Calu3 (cell line): ENCODE results near the gene GALNT11. TPM values are rescaled to one million over a fixed set of nuclear protein-coding genes. Genes with fewer than 3 reads are reported as not detected.
"Not testable (repeated sequence)": the region's sequence is repeated elsewhere in the genome, so short reads cannot be mapped to it uniquely, and the experiment has no call there.

Experiments
- BruUV-seq: library from RNA; stranded (reverse); fragments of 400-500 nt; replicated peaks from 2 replicates; lab custom pipeline; 2021; lab: Mats Ljungman, UMichigan
- CTCF ChIA-PET: fragments of 300-600 bp; sonication (Branson Sonifier 250); formaldehyde crosslinking; loops from one replicate; lab custom pipeline; 2022; ENCODE audit warnings: antibody characterized with exemption; lab: Charles Lee
- DNase-seq: peaks from one replicate; pipeline ENCODE4 v3.0.0; 2022
- H3K27ac Mint-ChIP-seq: one replicate; pipeline ENCODE4 v1.8.0; 2022; ENCODE audit warnings: mixed read lengths; ENCODE audit not compliant: unreplicated experiment
- H3K27me3 Mint-ChIP-seq: one replicate; pipeline ENCODE4 v1.8.0; 2022; ENCODE audit warnings: mixed read lengths; ENCODE audit not compliant: unreplicated experiment
- H3K36me3 Mint-ChIP-seq: one replicate; pipeline ENCODE4 v1.8.0; 2022; ENCODE audit warnings: mild to moderate bottlenecking, moderate library complexity, mixed read lengths; ENCODE audit not compliant: insufficient read depth, unreplicated experiment
- H3K4me1 Mint-ChIP-seq: one replicate; pipeline ENCODE4 v1.8.0; 2022; ENCODE audit warnings: mild to moderate bottlenecking, low read depth, mixed read lengths; ENCODE audit not compliant: unreplicated experiment
- H3K4me3 Mint-ChIP-seq: one replicate; pipeline ENCODE4 v1.8.0; 2022; ENCODE audit warnings: mild to moderate bottlenecking, low read depth, moderate library complexity, mixed read lengths; ENCODE audit not compliant: unreplicated experiment
- H3K9me3 Mint-ChIP-seq: one replicate; pipeline ENCODE4 v1.8.0; 2022; ENCODE audit warnings: low read depth, mixed read lengths; ENCODE audit not compliant: unreplicated experiment
- CTCF ChIP-seq: fragments of 200-600 bp; IDR thresholded peaks from one replicate; pipeline ENCODE4 v1.8.0; 2022; ENCODE audit warnings: antibody characterized with exemption; ENCODE audit not compliant: unreplicated experiment
- intact Hi-C: fragments of 100-400 bp; cut with micrococcal nuclease; formaldehyde crosslinking; loops from one replicate; pipeline ENCODE4 v1.10.0; 2022; ENCODE audit not compliant: unreplicated experiment
- total RNA-seq: library from RNA; stranded (reverse); gene quantifications from 2 replicates; pipeline ENCODE4 v1.2.3, GENCODE V29; 2022

The GALNT11 gene
- total RNA-seq, 1 experiment from 2014 or later = 19.7 TPM

GRCh38 chr7:152076940-152077933, 51.8 kb downstream of the GALNT11 start:
- no peak overlapping the region for H3K4me3 Mint-ChIP-seq
- no peaks in the 10 kb centered on the region for H3K27me3 Mint-ChIP-seq
- no peak for DNase-seq
- peaks cover 3% of the 10 kb centered on the region for H3K36me3 Mint-ChIP-seq
- CTCF ChIA-PET = interaction anchor here (0.7 kb wide), 1 partner anchor 19 kb away, joined by 3 read pairs; no protein-coding TSS in a partner anchor
- no TSS peak for BruUV-seq
- no peaks in the 10 kb centered on the region for H3K9me3 Mint-ChIP-seq
- H3K27ac Mint-ChIP-seq = no peak overlapping the region
- intact Hi-C loops = no loop called here
- no peak for TF ChIP-seq CTCF
- H3K4me1 Mint-ChIP-seq = peaks cover 29% of the 10 kb centered on the region

- no peak for DNase-seq
- CTCF ChIA-PET = no interaction called here
- Mint-ChIP-seq H3K9me3 (no peaks in the 10 kb centered on the region), H3K27ac (no peak overlapping the region), H3K4me3 (no peak overlapping the region), H3K4me1 (peaks cover 37% of the 10 kb centered on the region), H3K27me3 (no peaks in the 10 kb centered on the region), H3K36me3 (peaks cover 5% of the 10 kb centered on the region)
- BruUV-seq = no TSS peak
- intact Hi-C loops = no loop called here
- TF ChIP-seq CTCF = no peak
Measured at GRCh38 chr7:152078025-152078424, 52.6 kb downstream of the GALNT11 start.

GRCh38 chr7:152078786-152079185, 53.3 kb downstream of the GALNT11 start:
- Mint-ChIP-seq H3K4me1 (peaks cover 44% of the 10 kb centered on the region), H3K4me3 (no peak overlapping the region), H3K9me3 (no peaks in the 10 kb centered on the region), H3K36me3 (peaks cover 5% of the 10 kb centered on the region), H3K27ac (no peak overlapping the region), H3K27me3 (no peaks in the 10 kb centered on the region)
- TF ChIP-seq CTCF = no peak
- BruUV-seq = no TSS peak
- no peak for DNase-seq
- CTCF ChIA-PET = no interaction called here
- intact Hi-C loops = loop anchor here (1.0 kb wide), 1 partner anchor 20 kb away; no protein-coding TSS in a partner anchor

GRCh38 chr7:152081088-152081487, 55.6 kb downstream of the GALNT11 start:
- BruUV-seq = no TSS peak
- peaks cover 5% of the 10 kb centered on the region for H3K36me3 Mint-ChIP-seq
- no peak overlapping the region for H3K4me3 Mint-ChIP-seq
- no peaks in the 10 kb centered on the region for H3K9me3 Mint-ChIP-seq
- CTCF ChIA-PET = interaction anchor here (0.6 kb wide), 2 partner anchors 102 to 939 kb away, joined by 5 read pairs; no protein-coding TSS in a partner anchor
- H3K27me3 Mint-ChIP-seq = no peaks in the 10 kb centered on the region
- intact Hi-C loops = no loop called here
- no peak for TF ChIP-seq CTCF
- peaks cover 51% of the 10 kb centered on the region for H3K4me1 Mint-ChIP-seq
- H3K27ac Mint-ChIP-seq = peak overlapping the region; percentile 13
- peak; percentile 4 for DNase-seq

- BruUV-seq = not testable (repeated sequence)
Measured at GRCh38 chr7:152082073-152082721, 56.7 kb downstream of the GALNT11 start.

More at GRCh38 chr7:152082073-152082721, 56.7 kb downstream of the GALNT11 start:
- H3K4me3 Mint-ChIP-seq, H3K9me3 Mint-ChIP-seq, intact Hi-C loops, H3K27me3 Mint-ChIP-seq, CTCF ChIA-PET, H3K36me3 Mint-ChIP-seq: not testable (repeated sequence)
- Mint-ChIP-seq H3K27ac (peak overlapping the region; percentile 13), H3K4me1 (peaks cover 42% of the 10 kb centered on the region)
- peak; percentile 4 for DNase-seq
